Umbilical cord (tissue), 2 donors: ENCODE data around the gene PIAS4. TPM values are rescaled to one million over a fixed set of nuclear protein-coding genes. Genes with fewer than 3 reads are reported as not detected.

Source experiments
- DNase-seq: peaks from one replicate; pipeline ENCODE4 v3.0.0-alpha.2; 2015; ENCODE audit warnings: low spot score
- total RNA-seq: library from RNA; depleted of rRNA; stranded (reverse); fragments of >200 nt; gene quantifications from one replicate; pipeline ENCODE4 v1.2.3, GENCODE V29; 2014; ENCODE audit warnings: low replicate concordance; ENCODE audit not compliant: insufficient read depth

Gene PIAS4
- total RNA-seq, 1 donor from 2014 or later = 11.6 TPM

- DNase-seq = peak; percentile 62
Measured at GRCh38 chr19:4057931-4058692, 50.6 kb downstream of the PIAS4 start.

GRCh38 chr19:4058693-4059452 is 51.3 kb downstream of the PIAS4 start:
- DNase-seq = no peak

- DNase-seq = no peak
Measured at GRCh38 chr19:4059453-4059871, 51.9 kb downstream of the PIAS4 start.

- DNase-seq = no peak
Measured at GRCh38 chr19:4059891-4060620, 52.5 kb downstream of the PIAS4 start.

- DNase-seq = no peak
Measured at GRCh38 chr19:4060621-4061177, 53.2 kb downstream of the PIAS4 start.

- DNase-seq = no peak
Measured at GRCh38 chr19:4061178-4061682, 53.7 kb downstream of the PIAS4 start.

GRCh38 chr19:4061683-4062418 is 54.3 kb downstream of the PIAS4 start:
- no peak for DNase-seq

GRCh38 chr19:4062419-4063368 is 55.2 kb downstream of the PIAS4 start:
- no peak for DNase-seq

GRCh38 chr19:4063369-4064148 is 56.0 kb downstream of the PIAS4 start:
- no peak for DNase-seq

GRCh38 chr19:4064149-4064495 is 56.6 kb downstream of the PIAS4 start:
- DNase-seq = no peak

GRCh38 chr19:4064496-4065260 is 57.1 kb downstream of the PIAS4 start:
- DNase-seq = no peak

- DNase-seq = peak; percentile 96
Measured at GRCh38 chr19:4065430-4066175, 58.1 kb downstream of the PIAS4 start.

- no peak for DNase-seq
Measured at GRCh38 chr19:4066176-4066606, 58.7 kb downstream of the PIAS4 start.

GRCh38 chr19:4066682-4067395 is 59.3 kb downstream of the PIAS4 start, which contains the start of gene ZBTB7A:
TSS of gene ZBTB7A (minus strand) at chr19:4066899. CDS start at chr19:4055232, 11,667 bp downstream.
- DNase-seq = peak; percentile 90

- DNase-seq = no peak
Measured at GRCh38 chr19:4067396-4068046, 60.0 kb downstream of the PIAS4 start.
